Liver (tissue), 3 donors: Measurements from ENCODE around the gene CARHSP1.

ENCODE experiments used
- EGR1 ChIP-seq, 2 donors: IDR thresholded peaks; 2 replicates each; pipeline ENCODE4 v1.6.1; 2016 to 2018; ENCODE audit warnings: antibody characterized with exemption in 2 of 2, low read depth in 2 of 2
- GABPA ChIP-seq, 2 donors: IDR thresholded peaks in 1 of 2; conservative IDR thresholded peaks in 1 of 2; 2 replicates each; pipeline ENCODE4 v1.6.1; 2016; ENCODE audit warnings: antibody characterized with exemption in 2 of 2, mild to moderate bottlenecking in 1 of 2, moderate library complexity in 1 of 2
- JUND ChIP-seq, 2 donors: IDR thresholded peaks; 2 replicates each; pipeline ENCODE4 v1.6.1; 2016; ENCODE audit warnings: antibody characterized with exemption in 2 of 2
- RAD21 ChIP-seq, 2 donors: IDR thresholded peaks; 2 replicates each; pipeline ENCODE4 v1.6.1; 2016; ENCODE audit warnings: antibody characterized with exemption in 2 of 2, mild to moderate bottlenecking in 2 of 2
- RXRA ChIP-seq, 2 donors: IDR thresholded peaks; 2 replicates each; pipeline ENCODE4 v1.6.1; 2017 to 2018; ENCODE audit warnings: antibody characterized with exemption in 2 of 2, mild to moderate bottlenecking in 1 of 2
- SP1 ChIP-seq: IDR thresholded peaks from 2 replicates; pipeline ENCODE4 v1.6.1; 2018; ENCODE audit warnings: antibody characterized with exemption, mild to moderate bottlenecking
- TAF1 ChIP-seq: conservative IDR thresholded peaks from 2 replicates; pipeline ENCODE4 v1.6.1; 2016; ENCODE audit warnings: antibody characterized with exemption, mild to moderate bottlenecking
- YY1 ChIP-seq: IDR thresholded peaks from 2 replicates; pipeline ENCODE4 v1.6.1; 2016; ENCODE audit warnings: antibody characterized with exemption, mild to moderate bottlenecking
- TF ChIP-seq, protein P1 (sequence below): IDR thresholded peaks from 2 replicates; pipeline ENCODE4 v1.6.1; 2016; ENCODE audit warnings: antibody characterized with exemption
- TF ChIP-seq, protein P2 (sequence below): IDR thresholded peaks from 2 replicates; pipeline ENCODE4 v1.6.1; 2016; ENCODE audit warnings: antibody characterized with exemption, mild to moderate bottlenecking
- TF ChIP-seq, protein P3 (sequence below): IDR thresholded peaks from 2 replicates; pipeline ENCODE4 v1.6.1; 2016; ENCODE audit warnings: antibody characterized with exemption
- TF ChIP-seq, protein P4 (sequence below): fragments of 150-350 bp; IDR thresholded peaks from 2 replicates; pipeline ENCODE4 v1.5.1; 2017; ENCODE audit warnings: improper control_type of control experiment, low read depth, low read length; ENCODE audit not compliant: missing input control
- TF ChIP-seq, protein P5 (sequence below): IDR thresholded peaks from 2 replicates; pipeline ENCODE4 v1.6.1; 2016; ENCODE audit warnings: antibody characterized with exemption
- donor health status: healthy.
- donor health status: healthy.

DNA sequence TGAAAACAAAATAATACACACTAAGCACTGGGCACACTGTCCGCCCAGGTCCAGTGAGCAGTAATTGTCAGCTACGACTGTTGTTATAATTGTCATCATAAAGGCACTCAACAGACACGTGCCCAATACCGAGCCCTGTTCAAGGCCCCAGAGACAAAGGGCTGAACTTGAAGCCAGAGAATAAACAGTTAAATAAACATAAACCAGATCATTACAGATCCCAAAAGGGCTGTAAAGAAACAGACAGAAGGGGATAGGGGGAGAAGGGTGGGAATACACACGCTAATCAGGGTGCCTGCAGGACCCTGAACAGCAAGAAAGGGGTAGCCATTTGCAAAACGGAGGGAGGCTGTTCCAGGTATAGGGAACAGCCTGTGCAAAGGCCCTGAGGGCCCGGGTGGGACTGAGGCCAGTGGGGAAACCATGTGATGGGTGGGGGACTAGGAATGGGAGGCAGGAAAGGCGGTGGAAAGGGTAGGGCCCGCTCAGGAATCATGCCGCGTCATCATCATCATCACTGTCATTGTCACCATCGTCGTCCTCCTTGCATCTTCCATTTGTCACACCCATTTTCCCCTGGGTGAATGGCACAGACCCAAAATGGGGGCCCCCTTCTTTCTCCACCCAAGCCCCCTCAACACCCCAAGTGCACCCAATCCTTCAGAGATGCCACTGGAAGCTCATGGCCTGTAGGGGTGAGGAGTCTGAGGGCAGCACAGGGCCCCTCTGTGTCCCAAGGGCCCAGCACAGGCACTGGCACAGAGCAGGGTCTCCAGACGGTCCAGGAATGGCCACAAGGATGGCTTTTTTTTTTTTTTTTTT, 6.3 kb downstream of the CARHSP1 start:
- TF ChIP-seq, protein P1, sequence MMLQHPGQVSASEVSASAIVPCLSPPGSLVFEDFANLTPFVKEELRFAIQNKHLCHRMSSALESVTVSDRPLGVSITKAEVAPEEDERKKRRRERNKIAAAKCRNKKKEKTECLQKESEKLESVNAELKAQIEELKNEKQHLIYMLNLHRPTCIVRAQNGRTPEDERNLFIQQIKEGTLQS = no peak
- TF ChIP-seq, protein P2, sequence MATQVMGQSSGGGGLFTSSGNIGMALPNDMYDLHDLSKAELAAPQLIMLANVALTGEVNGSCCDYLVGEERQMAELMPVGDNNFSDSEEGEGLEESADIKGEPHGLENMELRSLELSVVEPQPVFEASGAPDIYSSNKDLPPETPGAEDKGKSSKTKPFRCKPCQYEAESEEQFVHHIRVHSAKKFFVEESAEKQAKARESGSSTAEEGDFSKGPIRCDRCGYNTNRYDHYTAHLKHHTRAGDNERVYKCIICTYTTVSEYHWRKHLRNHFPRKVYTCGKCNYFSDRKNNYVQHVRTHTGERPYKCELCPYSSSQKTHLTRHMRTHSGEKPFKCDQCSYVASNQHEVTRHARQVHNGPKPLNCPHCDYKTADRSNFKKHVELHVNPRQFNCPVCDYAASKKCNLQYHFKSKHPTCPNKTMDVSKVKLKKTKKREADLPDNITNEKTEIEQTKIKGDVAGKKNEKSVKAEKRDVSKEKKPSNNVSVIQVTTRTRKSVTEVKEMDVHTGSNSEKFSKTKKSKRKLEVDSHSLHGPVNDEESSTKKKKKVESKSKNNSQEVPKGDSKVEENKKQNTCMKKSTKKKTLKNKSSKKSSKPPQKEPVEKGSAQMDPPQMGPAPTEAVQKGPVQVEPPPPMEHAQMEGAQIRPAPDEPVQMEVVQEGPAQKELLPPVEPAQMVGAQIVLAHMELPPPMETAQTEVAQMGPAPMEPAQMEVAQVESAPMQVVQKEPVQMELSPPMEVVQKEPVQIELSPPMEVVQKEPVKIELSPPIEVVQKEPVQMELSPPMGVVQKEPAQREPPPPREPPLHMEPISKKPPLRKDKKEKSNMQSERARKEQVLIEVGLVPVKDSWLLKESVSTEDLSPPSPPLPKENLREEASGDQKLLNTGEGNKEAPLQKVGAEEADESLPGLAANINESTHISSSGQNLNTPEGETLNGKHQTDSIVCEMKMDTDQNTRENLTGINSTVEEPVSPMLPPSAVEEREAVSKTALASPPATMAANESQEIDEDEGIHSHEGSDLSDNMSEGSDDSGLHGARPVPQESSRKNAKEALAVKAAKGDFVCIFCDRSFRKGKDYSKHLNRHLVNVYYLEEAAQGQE = no peak
- TF ChIP-seq, protein P3, sequence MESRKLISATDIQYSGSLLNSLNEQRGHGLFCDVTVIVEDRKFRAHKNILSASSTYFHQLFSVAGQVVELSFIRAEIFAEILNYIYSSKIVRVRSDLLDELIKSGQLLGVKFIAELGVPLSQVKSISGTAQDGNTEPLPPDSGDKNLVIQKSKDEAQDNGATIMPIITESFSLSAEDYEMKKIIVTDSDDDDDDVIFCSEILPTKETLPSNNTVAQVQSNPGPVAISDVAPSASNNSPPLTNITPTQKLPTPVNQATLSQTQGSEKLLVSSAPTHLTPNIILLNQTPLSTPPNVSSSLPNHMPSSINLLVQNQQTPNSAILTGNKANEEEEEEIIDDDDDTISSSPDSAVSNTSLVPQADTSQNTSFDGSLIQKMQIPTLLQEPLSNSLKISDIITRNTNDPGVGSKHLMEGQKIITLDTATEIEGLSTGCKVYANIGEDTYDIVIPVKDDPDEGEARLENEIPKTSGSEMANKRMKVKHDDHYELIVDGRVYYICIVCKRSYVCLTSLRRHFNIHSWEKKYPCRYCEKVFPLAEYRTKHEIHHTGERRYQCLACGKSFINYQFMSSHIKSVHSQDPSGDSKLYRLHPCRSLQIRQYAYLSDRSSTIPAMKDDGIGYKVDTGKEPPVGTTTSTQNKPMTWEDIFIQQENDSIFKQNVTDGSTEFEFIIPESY = no peak
- TF ChIP-seq, protein P4, sequence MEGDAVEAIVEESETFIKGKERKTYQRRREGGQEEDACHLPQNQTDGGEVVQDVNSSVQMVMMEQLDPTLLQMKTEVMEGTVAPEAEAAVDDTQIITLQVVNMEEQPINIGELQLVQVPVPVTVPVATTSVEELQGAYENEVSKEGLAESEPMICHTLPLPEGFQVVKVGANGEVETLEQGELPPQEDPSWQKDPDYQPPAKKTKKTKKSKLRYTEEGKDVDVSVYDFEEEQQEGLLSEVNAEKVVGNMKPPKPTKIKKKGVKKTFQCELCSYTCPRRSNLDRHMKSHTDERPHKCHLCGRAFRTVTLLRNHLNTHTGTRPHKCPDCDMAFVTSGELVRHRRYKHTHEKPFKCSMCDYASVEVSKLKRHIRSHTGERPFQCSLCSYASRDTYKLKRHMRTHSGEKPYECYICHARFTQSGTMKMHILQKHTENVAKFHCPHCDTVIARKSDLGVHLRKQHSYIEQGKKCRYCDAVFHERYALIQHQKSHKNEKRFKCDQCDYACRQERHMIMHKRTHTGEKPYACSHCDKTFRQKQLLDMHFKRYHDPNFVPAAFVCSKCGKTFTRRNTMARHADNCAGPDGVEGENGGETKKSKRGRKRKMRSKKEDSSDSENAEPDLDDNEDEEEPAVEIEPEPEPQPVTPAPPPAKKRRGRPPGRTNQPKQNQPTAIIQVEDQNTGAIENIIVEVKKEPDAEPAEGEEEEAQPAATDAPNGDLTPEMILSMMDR = no peak
- TF ChIP-seq, protein P5, sequence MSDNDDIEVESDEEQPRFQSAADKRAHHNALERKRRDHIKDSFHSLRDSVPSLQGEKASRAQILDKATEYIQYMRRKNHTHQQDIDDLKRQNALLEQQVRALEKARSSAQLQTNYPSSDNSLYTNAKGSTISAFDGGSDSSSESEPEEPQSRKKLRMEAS = no peak
- TF ChIP-seq JUND (IDR thresholded peaks at IDR 0.05) (no peak), YY1 (no peak), EGR1 (IDR thresholded peaks at IDR 0.05; ENCODE audit: low read depth in 2 of 2) (no peak), RXRA (IDR thresholded peaks at IDR 0.05) (no peak), GABPA (IDR thresholded peaks at IDR 0.05 in 1 of 2, conservative IDR thresholded peaks at IDR 0.05 in 1 of 2) (no peak), TAF1 (no peak), RAD21 (IDR thresholded peaks at IDR 0.05) (no peak), SP1 (no peak)
